Neural cell (in vitro differentiated cells): ENCODE measurements around the gene CNR2. TPM values are rescaled to one million over a fixed set of nuclear protein-coding genes. Genes with fewer than 3 reads are reported as not detected.

Source experiments
- H2AFZ ChIP-seq: fragments of 200-600, 300-800 bp; sonication (generic), shearing (Covaris generic); 2 replicates; pipeline ENCODE4 v1.6.0; 2014; ENCODE audit warnings: low read depth, mild to moderate bottlenecking, antibody characterized with exemption, low read length, moderate library complexity
- H3F3A ChIP-seq: fragments of 200-600 bp; shearing (Covaris generic); 2 replicates; pipeline ENCODE4 v1.6.1; 2016; ENCODE audit warnings: mild to moderate bottlenecking, moderate library complexity, mixed read lengths, antibody characterized with exemption, low read length; ENCODE audit not compliant: insufficient read depth, poor library complexity, severe bottlenecking
- H3K27ac ChIP-seq: fragments of 200-600, 300-800 bp; sonication (generic), shearing (Covaris generic); 2 replicates; pipeline ENCODE4 v1.5.1; 2014; ENCODE audit warnings: mild to moderate bottlenecking, low read length, moderate library complexity
- H3K27me3 ChIP-seq: fragments of 300-800, 200-600 bp; sonication (generic), shearing (Covaris generic); 2 replicates; pipeline ENCODE4 v1.6.0; 2014; ENCODE audit warnings: mild to moderate bottlenecking, low read depth, low read length, moderate library complexity; ENCODE audit not compliant: insufficient read depth
- H3K36me3 ChIP-seq: fragments of 300-800, 200-600 bp; sonication (generic), shearing (Covaris generic); 2 replicates; pipeline ENCODE4 v1.5.1; 2014; ENCODE audit warnings: mild to moderate bottlenecking, antibody characterized with exemption, low read length, moderate library complexity; ENCODE audit not compliant: insufficient read depth
- H3K4me2 ChIP-seq: fragments of 300-800, 200-600 bp; sonication (generic), shearing (Covaris generic); 2 replicates; pipeline ENCODE4 v1.6.0; 2014; ENCODE audit warnings: mild to moderate bottlenecking, low read length
- H3K4me3 ChIP-seq: fragments of 300-800, 200-600 bp; sonication (generic), shearing (Covaris generic); 2 replicates; pipeline ENCODE4 v1.5.1; 2014; ENCODE audit warnings: mild to moderate bottlenecking, low read length, moderate library complexity
- H3K79me2 ChIP-seq: fragments of 200-600 bp; shearing (Covaris generic); replicated peaks from 2 replicates; pipeline ENCODE4 v1.6.0; 2014; ENCODE audit warnings: mild to moderate bottlenecking, low read length, moderate library complexity; ENCODE audit not compliant: insufficient read depth
- H3K9ac ChIP-seq: fragments of 300-800, 200-600 bp; sonication (generic), shearing (Covaris generic); 2 replicates; pipeline ENCODE4 v1.6.1; 2016; ENCODE audit warnings: mild to moderate bottlenecking, low read length, mixed read lengths
- H3K9me2 ChIP-seq: fragments of 200-600 bp; shearing (Covaris generic); 2 replicates; pipeline ENCODE4 v1.6.1; 2016; ENCODE audit warnings: mild to moderate bottlenecking, low read length, mixed read lengths; ENCODE audit not compliant: insufficient read depth
- H3K9me3 ChIP-seq: fragments of 200-600, 300-800 bp; sonication (generic), shearing (Covaris generic); 2 replicates; pipeline ENCODE4 v1.6.1; 2016; ENCODE audit warnings: mild to moderate bottlenecking, mixed run types, low read length, moderate library complexity, mixed read lengths
- H4K20me1 ChIP-seq: fragments of 200-600 bp; shearing (Covaris generic); 2 replicates; pipeline ENCODE4 v1.6.1; 2016; ENCODE audit warnings: mild to moderate bottlenecking, mixed run types; ENCODE audit not compliant: insufficient read depth
- EP300 ChIP-seq: fragments of 450-650 bp; conservative IDR thresholded peaks from 2 replicates; pipeline ENCODE4 v1.6.1; 2014; ENCODE audit warnings: antibody characterized with exemption, mild to moderate bottlenecking, moderate library complexity; ENCODE audit not compliant: poor library complexity, severe bottlenecking
- EZH2 ChIP-seq: fragments of 200-600, 300-800 bp; shearing (Covaris generic), sonication (generic); IDR thresholded peaks from 2 replicates; pipeline ENCODE4 v1.6.1; 2014; ENCODE audit warnings: antibody characterized with exemption, low read length, borderline replicate concordance, mild to moderate bottlenecking; ENCODE audit not compliant: insufficient read depth, poor library complexity, severe bottlenecking
- MXI1 ChIP-seq: fragments of 450-650 bp; conservative IDR thresholded peaks from 2 replicates; pipeline ENCODE4 v1.6.1; 2014; ENCODE audit warnings: antibody characterized with exemption, mild to moderate bottlenecking; ENCODE audit not compliant: poor library complexity, severe bottlenecking
- POLR2AphosphoS5 ChIP-seq: IDR thresholded peaks from 2 replicates; pipeline ENCODE4 v1.6.1; 2012
- RAD21 ChIP-seq: fragments of 450-650 bp; conservative IDR thresholded peaks from 2 replicates; pipeline ENCODE4 v1.6.1; 2014; ENCODE audit warnings: antibody characterized with exemption, mild to moderate bottlenecking, moderate library complexity
- SMC3 ChIP-seq: fragments of 450-650 bp; conservative IDR thresholded peaks from 2 replicates; pipeline ENCODE4 v1.6.1; 2014; ENCODE audit warnings: antibody characterized with exemption, mild to moderate bottlenecking, moderate library complexity; ENCODE audit not compliant: poor library complexity
- TAF1 ChIP-seq: IDR thresholded peaks from 2 replicates; pipeline ENCODE4 v1.6.1; 2012; ENCODE audit warnings: low read depth
- polyA plus RNA-seq: library from polyadenylated mRNA; depleted of rRNA; stranded (reverse); fragments of >200 nt; gene quantifications from 2 replicates; pipeline ENCODE4 v1.2.3, GENCODE V29; 2014
- TF ChIP-seq, protein P1 (sequence below): IDR thresholded peaks from 2 replicates; pipeline ENCODE4 v1.6.1; 2012; ENCODE audit warnings: borderline replicate concordance
- TF ChIP-seq, protein P2 (sequence below): fragments of 450-650 bp; IDR thresholded peaks from 2 replicates; pipeline ENCODE4 v1.5.1; 2014; ENCODE audit warnings: antibody characterized with exemption, mild to moderate bottlenecking, moderate library complexity; ENCODE audit not compliant: poor library complexity, severe bottlenecking

Gene CNR2
- polyA plus RNA-seq, 1 donor from 2014 or later: not detected

- H3K36me3 ChIP-seq: no peaks in the 10 kb centered on the region
- no peaks in the 10 kb centered on the region for H3K79me2 ChIP-seq
- H3K4me3 ChIP-seq: no peak overlapping the region
- no peak overlapping the region for H2AFZ ChIP-seq
- H3K27me3 ChIP-seq: peaks cover 26% of the 10 kb centered on the region
- H3F3A ChIP-seq: no peaks in the 10 kb centered on the region
- H4K20me1 ChIP-seq: no peaks in the 10 kb centered on the region
- no peaks in the 10 kb centered on the region for H3K9me3 ChIP-seq
- no peaks in the 10 kb centered on the region for H3K9me2 ChIP-seq
- H3K9ac ChIP-seq: no peak overlapping the region
- H3K4me2 ChIP-seq: no peak overlapping the region
- no peak overlapping the region for H3K27ac ChIP-seq
- TF ChIP-seq SMC3 (no peak), RAD21 (no peak), TAF1 (no peak), MXI1 (no peak), EZH2 (no peak), POLR2AphosphoS5 (no peak)
- TF ChIP-seq, protein P1, sequence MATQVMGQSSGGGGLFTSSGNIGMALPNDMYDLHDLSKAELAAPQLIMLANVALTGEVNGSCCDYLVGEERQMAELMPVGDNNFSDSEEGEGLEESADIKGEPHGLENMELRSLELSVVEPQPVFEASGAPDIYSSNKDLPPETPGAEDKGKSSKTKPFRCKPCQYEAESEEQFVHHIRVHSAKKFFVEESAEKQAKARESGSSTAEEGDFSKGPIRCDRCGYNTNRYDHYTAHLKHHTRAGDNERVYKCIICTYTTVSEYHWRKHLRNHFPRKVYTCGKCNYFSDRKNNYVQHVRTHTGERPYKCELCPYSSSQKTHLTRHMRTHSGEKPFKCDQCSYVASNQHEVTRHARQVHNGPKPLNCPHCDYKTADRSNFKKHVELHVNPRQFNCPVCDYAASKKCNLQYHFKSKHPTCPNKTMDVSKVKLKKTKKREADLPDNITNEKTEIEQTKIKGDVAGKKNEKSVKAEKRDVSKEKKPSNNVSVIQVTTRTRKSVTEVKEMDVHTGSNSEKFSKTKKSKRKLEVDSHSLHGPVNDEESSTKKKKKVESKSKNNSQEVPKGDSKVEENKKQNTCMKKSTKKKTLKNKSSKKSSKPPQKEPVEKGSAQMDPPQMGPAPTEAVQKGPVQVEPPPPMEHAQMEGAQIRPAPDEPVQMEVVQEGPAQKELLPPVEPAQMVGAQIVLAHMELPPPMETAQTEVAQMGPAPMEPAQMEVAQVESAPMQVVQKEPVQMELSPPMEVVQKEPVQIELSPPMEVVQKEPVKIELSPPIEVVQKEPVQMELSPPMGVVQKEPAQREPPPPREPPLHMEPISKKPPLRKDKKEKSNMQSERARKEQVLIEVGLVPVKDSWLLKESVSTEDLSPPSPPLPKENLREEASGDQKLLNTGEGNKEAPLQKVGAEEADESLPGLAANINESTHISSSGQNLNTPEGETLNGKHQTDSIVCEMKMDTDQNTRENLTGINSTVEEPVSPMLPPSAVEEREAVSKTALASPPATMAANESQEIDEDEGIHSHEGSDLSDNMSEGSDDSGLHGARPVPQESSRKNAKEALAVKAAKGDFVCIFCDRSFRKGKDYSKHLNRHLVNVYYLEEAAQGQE: no peak
- TF ChIP-seq, protein P2, sequence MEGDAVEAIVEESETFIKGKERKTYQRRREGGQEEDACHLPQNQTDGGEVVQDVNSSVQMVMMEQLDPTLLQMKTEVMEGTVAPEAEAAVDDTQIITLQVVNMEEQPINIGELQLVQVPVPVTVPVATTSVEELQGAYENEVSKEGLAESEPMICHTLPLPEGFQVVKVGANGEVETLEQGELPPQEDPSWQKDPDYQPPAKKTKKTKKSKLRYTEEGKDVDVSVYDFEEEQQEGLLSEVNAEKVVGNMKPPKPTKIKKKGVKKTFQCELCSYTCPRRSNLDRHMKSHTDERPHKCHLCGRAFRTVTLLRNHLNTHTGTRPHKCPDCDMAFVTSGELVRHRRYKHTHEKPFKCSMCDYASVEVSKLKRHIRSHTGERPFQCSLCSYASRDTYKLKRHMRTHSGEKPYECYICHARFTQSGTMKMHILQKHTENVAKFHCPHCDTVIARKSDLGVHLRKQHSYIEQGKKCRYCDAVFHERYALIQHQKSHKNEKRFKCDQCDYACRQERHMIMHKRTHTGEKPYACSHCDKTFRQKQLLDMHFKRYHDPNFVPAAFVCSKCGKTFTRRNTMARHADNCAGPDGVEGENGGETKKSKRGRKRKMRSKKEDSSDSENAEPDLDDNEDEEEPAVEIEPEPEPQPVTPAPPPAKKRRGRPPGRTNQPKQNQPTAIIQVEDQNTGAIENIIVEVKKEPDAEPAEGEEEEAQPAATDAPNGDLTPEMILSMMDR: no peak
Measured at GRCh38 chr1:23899070-23899469, 14.1 kb downstream of the CNR2 start.

DNA sequence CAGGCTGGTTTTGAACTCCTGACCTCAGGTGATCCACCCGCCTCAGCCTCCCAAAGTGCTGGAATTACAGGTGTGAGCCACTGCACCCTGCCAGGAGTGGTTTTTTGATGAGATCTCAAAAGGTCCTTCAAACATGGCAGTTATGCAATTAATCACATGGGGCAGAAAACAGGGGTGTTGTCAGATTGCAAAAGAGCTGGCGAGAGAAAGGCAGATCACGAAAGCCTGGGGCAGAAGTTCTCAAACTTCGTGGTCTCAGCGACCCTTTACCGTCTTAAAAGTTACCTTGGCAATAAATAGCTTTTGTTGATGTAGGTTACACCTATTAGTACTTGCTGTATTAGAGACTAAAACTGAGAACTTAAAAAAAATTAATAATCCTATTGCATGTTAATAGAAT lies 16.1 kb downstream of the CNR2 start:
- H3K9ac ChIP-seq: no peak overlapping the region
- no peak for TF ChIP-seq RAD21
- H3K9me3 ChIP-seq: no peaks in the 10 kb centered on the region
- H3K27ac ChIP-seq: no peak overlapping the region
- H3K4me2 ChIP-seq: no peak overlapping the region
- H4K20me1 ChIP-seq: no peaks in the 10 kb centered on the region
- no peak overlapping the region for H3K4me3 ChIP-seq
- no peak overlapping the region for H2AFZ ChIP-seq
- H3K36me3 ChIP-seq: no peaks in the 10 kb centered on the region
- H3F3A ChIP-seq: no peaks in the 10 kb centered on the region
- H3K9me2 ChIP-seq: no peaks in the 10 kb centered on the region
- no peaks in the 10 kb centered on the region for H3K79me2 ChIP-seq
- peaks cover 9% of the 10 kb centered on the region for H3K27me3 ChIP-seq

DNA sequence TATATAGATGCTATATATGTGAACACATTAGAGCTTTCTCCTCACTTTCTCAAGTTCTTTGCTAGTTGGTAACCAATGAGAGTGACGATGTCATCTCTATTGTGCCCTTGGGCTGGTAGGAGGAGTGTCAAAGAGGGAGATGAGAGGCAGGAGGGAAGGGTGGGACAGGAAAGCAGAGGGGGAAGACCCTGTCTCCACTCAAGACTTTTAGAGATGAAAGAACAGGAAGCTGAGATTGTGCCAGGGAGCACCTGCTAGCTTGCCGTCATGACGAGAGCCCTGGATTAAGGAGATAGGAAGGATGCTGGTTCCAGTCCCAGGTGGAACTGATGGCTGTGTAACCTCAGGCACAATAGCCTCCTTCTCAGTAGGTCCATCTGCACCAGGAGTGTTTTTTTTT lies 16.7 kb downstream of the CNR2 start:
- Histone ChIP-seq H2AFZ (no peak overlapping the region), H3K4me3 (no peak overlapping the region), H3K4me2 (no peak overlapping the region), H3K9ac (no peak overlapping the region), H3K36me3 (no peaks in the 10 kb centered on the region), H3F3A (no peaks in the 10 kb centered on the region), H3K27me3 (peaks cover 5% of the 10 kb centered on the region), H3K79me2 (no peaks in the 10 kb centered on the region), H3K9me3 (no peaks in the 10 kb centered on the region), H4K20me1 (no peaks in the 10 kb centered on the region), H3K27ac (no peak overlapping the region), H3K9me2 (no peaks in the 10 kb centered on the region)
- TF ChIP-seq, protein P1: no peak
- no peak for TF ChIP-seq MXI1
- no peak for TF ChIP-seq RAD21
- TF ChIP-seq, protein P2: no peak
- TF ChIP-seq SMC3: no peak
- no peak for TF ChIP-seq EZH2
- TF ChIP-seq EP300: no peak
- TF ChIP-seq TAF1: no peak
- TF ChIP-seq POLR2AphosphoS5: no peak
